ENCODE measurements around the gene ZNF326.
"Not testable (repeated sequence)": the region's sequence is repeated elsewhere in the genome, so short reads cannot be mapped to it uniquely, and the experiment has no call there.

The ZNF326 gene

DNA sequence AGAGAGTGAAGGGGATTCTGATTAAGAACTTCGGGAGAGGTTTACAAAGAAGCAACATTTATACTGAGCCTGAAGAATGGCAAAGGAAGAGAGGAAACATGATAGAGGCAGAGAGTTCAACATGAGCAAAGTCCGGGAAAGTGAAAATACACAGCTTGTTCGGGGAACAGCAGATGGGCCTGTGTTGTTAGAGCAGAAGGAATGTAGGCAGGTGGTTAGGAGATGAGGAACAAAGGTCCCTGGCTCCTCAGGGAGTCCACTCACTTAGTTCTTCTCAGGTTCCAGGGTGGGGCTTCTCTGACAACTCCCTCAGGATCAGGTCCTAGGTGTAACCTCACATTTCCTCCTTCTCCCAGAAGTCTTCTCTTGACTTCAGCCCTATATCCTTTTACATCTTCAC lies 5.1 kb upstream of the ZNF326 start:
- no peaks in the 10 kb centered on the region for H3K9me3 ChIP-seq (ENCODE audit: low read length)
- no peaks in the 10 kb centered on the region for H3K36me3 ChIP-seq (ENCODE audit: insufficient read depth, low read length)
- no peak overlapping the region for H3K27ac ChIP-seq (ENCODE audit: low read depth, low read length)
- no peaks in the 10 kb centered on the region for H3K27me3 ChIP-seq (ENCODE audit: control insufficient read depth in 1 of 2, insufficient read depth in 2 of 2, low read length in 2 of 2)
- H3K9ac ChIP-seq (ENCODE audit: low read length): no peak overlapping the region
- H3K4me1 ChIP-seq (ENCODE audit: insufficient read depth, low read length): no peaks in the 10 kb centered on the region
- no peak overlapping the region for H3K4me3 ChIP-seq (ENCODE audit: low read depth in 1 of 2, low read length in 2 of 2)

DNA sequence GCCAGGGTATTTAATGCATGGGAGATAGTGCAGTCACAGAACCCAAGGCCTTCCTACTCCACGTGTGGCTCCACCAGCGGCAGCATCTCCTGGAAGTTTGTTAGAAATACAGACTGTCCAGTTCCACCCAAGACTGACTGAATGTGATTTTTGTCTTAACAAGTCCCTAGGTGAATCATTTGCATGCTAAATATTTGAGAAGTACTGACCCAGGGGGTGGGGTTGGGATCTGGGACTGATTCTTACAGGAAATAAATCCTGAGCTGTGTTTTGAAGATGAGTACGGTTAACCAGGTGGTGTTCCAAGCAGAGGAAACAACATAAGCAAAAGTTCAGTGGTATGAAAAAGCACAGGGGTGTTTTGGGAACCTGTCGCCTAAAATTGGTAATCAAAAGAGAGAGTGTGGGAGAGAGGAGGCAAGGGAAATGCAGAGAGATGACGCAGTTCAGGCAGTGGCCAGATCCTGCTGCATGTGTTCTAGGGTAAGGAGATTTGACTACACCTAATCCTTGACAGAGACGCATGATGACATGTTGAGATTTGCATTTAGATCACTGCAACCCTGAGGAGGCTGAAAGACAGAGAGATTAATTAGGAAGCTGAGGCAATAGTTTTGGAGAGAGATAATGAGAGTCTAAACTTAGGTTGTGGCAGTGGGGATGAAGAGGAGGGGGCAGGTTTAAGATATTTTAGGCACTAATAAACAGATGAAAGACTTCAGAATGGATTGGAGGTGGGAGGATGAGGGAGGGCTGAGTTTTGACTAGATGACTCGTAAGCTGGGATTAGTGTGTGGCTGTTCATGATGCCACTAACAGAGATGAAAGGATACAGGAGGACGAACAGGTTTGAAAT lies 3.7 kb upstream of the ZNF326 start:
- H3K9me3 ChIP-seq (ENCODE audit: low read length): no peaks in the 10 kb centered on the region
- no peak overlapping the region for H3K27ac ChIP-seq (ENCODE audit: low read depth, low read length)
- no peaks in the 10 kb centered on the region for H3K27me3 ChIP-seq (ENCODE audit: control insufficient read depth in 1 of 2, insufficient read depth in 2 of 2, low read length in 2 of 2)
- peaks cover 3% of the 10 kb centered on the region for H3K4me1 ChIP-seq (ENCODE audit: insufficient read depth, low read length)
- no peak overlapping the region for H3K9ac ChIP-seq (ENCODE audit: low read length)
- no peaks in the 10 kb centered on the region for H3K36me3 ChIP-seq (ENCODE audit: insufficient read depth, low read length)
- H3K4me3 ChIP-seq (ENCODE audit: low read depth in 1 of 2, low read length in 2 of 2): no peak overlapping the region

GRCh38 chr1:89993541-89993940 lies 1.4 kb upstream of the ZNF326 start:
- peaks cover 7% of the 10 kb centered on the region for H3K4me1 ChIP-seq (ENCODE audit: insufficient read depth, low read length)
- no peaks in the 10 kb centered on the region for H3K9me3 ChIP-seq (ENCODE audit: low read length)
- H3K27me3 ChIP-seq (ENCODE audit: control insufficient read depth in 1 of 2, insufficient read depth in 2 of 2, low read length in 2 of 2): no peaks in the 10 kb centered on the region
- H3K27ac ChIP-seq (ENCODE audit: low read depth, low read length): no peak overlapping the region
- H3K4me3 ChIP-seq (ENCODE audit: low read depth in 1 of 2, low read length in 2 of 2): no peak overlapping the region
- no peaks in the 10 kb centered on the region for H3K36me3 ChIP-seq (ENCODE audit: insufficient read depth, low read length)
- no peak overlapping the region for H3K9ac ChIP-seq (ENCODE audit: low read length)

DNA sequence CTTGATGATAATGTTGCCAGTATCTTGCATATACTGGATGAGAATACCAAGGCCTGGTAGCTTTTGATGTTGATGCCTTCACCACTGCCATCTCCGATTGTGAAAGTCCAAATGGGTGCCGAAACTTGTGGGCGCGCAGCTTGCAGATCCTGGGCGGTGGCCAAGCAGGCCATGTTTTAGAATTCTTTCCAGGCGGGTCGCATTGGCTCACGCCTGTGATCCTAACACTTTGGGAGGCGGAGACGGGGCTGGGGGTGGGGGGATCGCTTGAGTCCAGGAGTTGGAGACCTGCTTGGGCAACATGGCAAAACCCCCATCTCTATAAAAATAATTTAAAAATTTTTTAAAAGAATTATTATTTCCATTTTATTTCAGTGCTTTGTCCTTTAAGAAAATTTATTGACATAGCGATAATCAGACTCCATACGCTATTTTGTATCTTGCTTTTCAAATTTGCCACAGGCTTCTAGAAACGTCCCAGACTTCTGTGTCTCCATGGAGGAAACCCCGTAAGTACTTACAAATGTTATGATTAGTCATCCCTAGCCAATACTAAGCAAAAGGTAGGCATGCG lies 592 bp upstream of the ZNF326 start:
- Histone ChIP-seq H3K27ac (ENCODE audit: low read depth, low read length) (peak overlapping the region; percentile 99), H3K4me3 (ENCODE audit: low read depth in 1 of 2, low read length in 2 of 2) (peak overlapping the region; percentile 77 to 81), H3K36me3 (ENCODE audit: insufficient read depth, low read length) (no peaks in the 10 kb centered on the region), H3K9me3 (ENCODE audit: low read length) (no peaks in the 10 kb centered on the region), H3K9ac (ENCODE audit: low read length) (peak overlapping the region; percentile 78), H3K4me1 (ENCODE audit: insufficient read depth, low read length) (peaks cover 11% of the 10 kb centered on the region), H3K27me3 (ENCODE audit: control insufficient read depth in 1 of 2, insufficient read depth in 2 of 2, low read length in 2 of 2) (no peaks in the 10 kb centered on the region)

- H3K9ac ChIP-seq (ENCODE audit: low read length): peak overlapping the region; percentile 78
- peak overlapping the region; percentile 77 to 81 for H3K4me3 ChIP-seq (ENCODE audit: low read depth in 1 of 2, low read length in 2 of 2)
- no peaks in the 10 kb centered on the region for H3K36me3 ChIP-seq (ENCODE audit: insufficient read depth, low read length)
- H3K27me3 ChIP-seq (ENCODE audit: control insufficient read depth in 1 of 2, insufficient read depth in 2 of 2, low read length in 2 of 2): no peaks in the 10 kb centered on the region
- H3K9me3 ChIP-seq (ENCODE audit: low read length): no peaks in the 10 kb centered on the region
- peaks cover 16% of the 10 kb centered on the region for H3K4me1 ChIP-seq (ENCODE audit: insufficient read depth, low read length)
- H3K27ac ChIP-seq (ENCODE audit: low read depth, low read length): peak overlapping the region; percentile 99
These were observed 914 bp downstream of the ZNF326 start for GRCh38 chr1:89995598-89996449.

DNA sequence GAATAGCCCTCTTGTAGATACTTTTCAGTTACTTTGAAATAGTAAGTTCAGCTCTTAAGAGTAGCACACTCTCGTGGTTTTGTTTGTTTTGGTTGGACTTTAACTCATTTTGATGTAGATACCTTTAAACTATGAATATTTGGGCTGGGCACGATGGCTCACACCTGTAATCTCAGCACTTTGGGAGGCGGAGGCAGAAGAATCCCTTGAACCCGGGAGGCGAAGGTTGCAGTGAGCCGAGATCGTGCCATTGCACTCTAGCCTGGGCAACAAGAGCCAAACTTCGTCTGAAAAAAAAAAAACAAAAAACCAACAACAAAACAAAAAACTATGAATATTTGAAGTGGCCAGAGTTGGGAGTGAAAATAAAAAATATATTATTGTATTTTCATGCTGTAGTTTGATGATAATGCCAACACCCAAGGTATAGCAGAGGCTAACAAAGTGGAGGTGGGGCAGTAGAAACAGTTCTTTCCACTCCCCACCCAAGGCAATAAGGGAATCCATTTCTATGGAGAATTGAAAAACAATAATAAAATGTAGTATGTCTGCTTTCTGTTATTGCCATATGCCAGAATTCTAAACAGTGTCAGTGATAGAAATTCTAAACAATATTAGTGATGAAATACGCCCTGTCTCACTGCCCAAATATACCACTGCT lies 1.7 kb downstream of the ZNF326 start:
- no peak overlapping the region for H3K27ac ChIP-seq (ENCODE audit: low read depth, low read length)

DNA sequence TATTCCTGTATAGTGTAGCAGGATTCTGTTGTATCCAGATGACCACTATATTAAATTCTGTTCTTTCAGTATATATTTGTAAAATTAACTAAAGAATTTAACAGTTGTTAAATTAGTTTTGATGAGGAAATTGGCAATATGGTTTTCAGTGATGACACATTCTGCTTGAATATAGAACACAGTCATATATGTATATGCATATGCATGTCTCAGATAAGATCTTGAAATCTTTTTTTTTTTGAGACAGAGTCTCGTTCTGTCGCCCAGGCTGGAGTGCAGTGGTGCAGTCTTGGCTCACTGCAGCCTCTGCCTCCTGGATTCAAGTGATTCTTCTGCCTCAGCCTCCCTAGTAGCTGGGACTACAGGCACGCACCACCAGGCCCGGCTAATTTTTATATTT lies 2.2 kb downstream of the ZNF326 start:
- not testable (repeated sequence) for H3K9me3 ChIP-seq (ENCODE audit: low read length); H3K27me3 ChIP-seq (ENCODE audit: control insufficient read depth in 1 of 2, insufficient read depth in 2 of 2, low read length in 2 of 2); H3K9ac ChIP-seq (ENCODE audit: low read length); H3K4me3 ChIP-seq (ENCODE audit: low read depth in 1 of 2, low read length in 2 of 2); H3K36me3 ChIP-seq (ENCODE audit: insufficient read depth, low read length); H3K27ac ChIP-seq (ENCODE audit: low read depth, low read length)
- H3K4me1 ChIP-seq (ENCODE audit: insufficient read depth, low read length): peaks cover 16% of the 10 kb centered on the region

More for the DNA sequence above, 1.7 kb downstream of the ZNF326 start:
- peak overlapping the region in 1 of 2 donors; percentile 81 for H3K4me3 ChIP-seq (ENCODE audit: low read depth in 1 of 2, low read length in 2 of 2)
- no peaks in the 10 kb centered on the region for H3K36me3 ChIP-seq (ENCODE audit: insufficient read depth, low read length)
- H3K9ac ChIP-seq (ENCODE audit: low read length): peak overlapping the region; percentile 78
- H3K4me1 ChIP-seq (ENCODE audit: insufficient read depth, low read length): peaks cover 16% of the 10 kb centered on the region
- H3K9me3 ChIP-seq (ENCODE audit: low read length): no peaks in the 10 kb centered on the region
- H3K27me3 ChIP-seq (ENCODE audit: control insufficient read depth in 1 of 2, insufficient read depth in 2 of 2, low read length in 2 of 2): no peaks in the 10 kb centered on the region

DNA sequence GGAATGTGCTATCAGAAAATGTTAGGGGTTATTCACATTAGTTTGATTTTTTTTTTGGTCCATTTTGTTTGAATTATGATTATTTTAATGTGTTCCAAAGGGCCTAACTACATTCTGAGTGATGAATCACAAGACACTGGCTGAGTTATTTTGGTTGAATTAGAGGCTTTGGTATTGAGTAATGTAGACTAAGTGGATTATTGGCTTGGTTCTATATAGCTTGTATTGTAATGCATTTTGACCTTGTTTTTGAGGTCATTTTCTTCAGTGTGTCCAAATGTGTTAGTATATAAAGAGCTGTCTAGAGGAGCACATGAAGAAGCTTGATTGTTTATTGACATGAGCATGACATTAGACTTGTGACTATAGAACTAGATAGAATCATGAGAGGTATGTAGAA lies 3.4 kb downstream of the ZNF326 start:
- H3K27ac ChIP-seq (ENCODE audit: low read depth, low read length): no peak overlapping the region
- H3K4me1 ChIP-seq (ENCODE audit: insufficient read depth, low read length): peaks cover 16% of the 10 kb centered on the region
- H3K4me3 ChIP-seq (ENCODE audit: low read depth in 1 of 2, low read length in 2 of 2): no peak overlapping the region
- H3K9ac ChIP-seq (ENCODE audit: low read length): no peak overlapping the region
- no peaks in the 10 kb centered on the region for H3K9me3 ChIP-seq (ENCODE audit: low read length)
- H3K36me3 ChIP-seq (ENCODE audit: insufficient read depth, low read length): no peaks in the 10 kb centered on the region
- H3K27me3 ChIP-seq (ENCODE audit: control insufficient read depth in 1 of 2, insufficient read depth in 2 of 2, low read length in 2 of 2): no peaks in the 10 kb centered on the region

- Histone ChIP-seq H3K27me3 (ENCODE audit: control insufficient read depth in 1 of 2, insufficient read depth in 2 of 2, low read length in 2 of 2) (no peaks in the 10 kb centered on the region), H3K36me3 (ENCODE audit: insufficient read depth, low read length) (no peaks in the 10 kb centered on the region), H3K9me3 (ENCODE audit: low read length) (no peaks in the 10 kb centered on the region), H3K9ac (ENCODE audit: low read length) (no peak overlapping the region), H3K4me3 (ENCODE audit: low read depth in 1 of 2, low read length in 2 of 2) (no peak overlapping the region), H3K4me1 (ENCODE audit: insufficient read depth, low read length) (peaks cover 16% of the 10 kb centered on the region), H3K27ac (ENCODE audit: low read depth, low read length) (no peak overlapping the region)
These were observed 4.3 kb downstream of the ZNF326 start for GRCh38 chr1:89999208-89999607.

DNA sequence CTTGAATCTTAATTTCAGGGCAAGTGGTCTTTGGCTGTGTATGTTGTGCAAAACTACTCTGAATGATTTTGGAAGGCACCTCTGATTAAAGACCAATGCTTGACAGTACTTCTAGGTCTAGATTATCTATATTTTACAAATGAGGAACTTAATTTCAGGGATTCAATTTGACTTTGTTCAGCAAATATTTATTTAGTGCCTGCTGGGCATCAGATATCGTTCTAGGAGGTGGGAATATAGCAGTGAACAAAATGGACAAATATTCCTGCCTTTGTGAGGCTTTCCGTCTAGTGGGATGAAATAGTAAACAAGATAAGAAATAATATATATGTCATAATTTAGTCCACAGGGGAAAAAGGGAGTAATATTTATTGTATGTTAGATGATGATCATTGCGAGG lies 4.7 kb downstream of the ZNF326 start:
- Histone ChIP-seq H3K27ac (ENCODE audit: low read depth, low read length) (no peak overlapping the region), H3K36me3 (ENCODE audit: insufficient read depth, low read length) (no peaks in the 10 kb centered on the region), H3K9ac (ENCODE audit: low read length) (no peak overlapping the region), H3K9me3 (ENCODE audit: low read length) (no peaks in the 10 kb centered on the region), H3K4me3 (ENCODE audit: low read depth in 1 of 2, low read length in 2 of 2) (no peak overlapping the region), H3K27me3 (ENCODE audit: control insufficient read depth in 1 of 2, insufficient read depth in 2 of 2, low read length in 2 of 2) (no peaks in the 10 kb centered on the region), H3K4me1 (ENCODE audit: insufficient read depth, low read length) (peaks cover 16% of the 10 kb centered on the region)
